Lower leg skin (tissue), 4 donors: ENCODE results near the gene GPC1. TPM values are rescaled to one million over a fixed set of nuclear protein-coding genes. Genes with fewer than 3 reads are reported as not detected.

Experiments
- DNase-seq, 2 donors: peaks; one replicate each; pipeline ENCODE4 v3.0.0-alpha.2; 2019; ENCODE audit warnings: low spot score in 2 of 2
- H3K4me3 ChIP-seq: fragments of 200-600 bp; sonication (generic); 2 replicates; pipeline ENCODE4 v1.5.1; 2017; ENCODE audit warnings: mild to moderate bottlenecking, low read depth; ENCODE audit not compliant: poor library complexity, severe bottlenecking
- POLR2A ChIP-seq, 2 donors: fragments of 450-650 bp; IDR thresholded peaks; one replicate each; pipeline ENCODE4 v1.6.1; 2016 to 2017; ENCODE audit warnings: antibody characterized with exemption in 2 of 2, mild to moderate bottlenecking in 1 of 2, moderate library complexity in 1 of 2
- WGBS, 2 donors: methylation state at CpG; one replicate each; pipeline ENCODE4 v1.1.5; 2018; 5-methylcytosine and 5-hydroxymethylcytosine counted together
- intact Hi-C: fragments of 100-400 bp; cut with DNase I; formaldehyde crosslinking; loops from one replicate; pipeline ENCODE4 v1.15.0; 2023; ENCODE audit warnings: low total_unique reads
- total RNA-seq, 4 donors: library from RNA; depleted of rRNA; stranded (reverse); fragments of >200 nt; gene quantifications; one replicate each; pipeline ENCODE4 v1.1.0, GENCODE V29; 2016
- TF ChIP-seq, protein P1 (sequence below), 3 donors: fragments of 450-650 bp; IDR thresholded peaks; one replicate each; pipeline ENCODE4 v1.5.1; 2016; ENCODE audit warnings: antibody characterized with exemption in 3 of 3, mild to moderate bottlenecking in 3 of 3, moderate library complexity in 2 of 3

The GPC1 gene
- total RNA-seq, 4 donors from 2014 or later: 87.6 to 145 (median 114) TPM

DNA sequence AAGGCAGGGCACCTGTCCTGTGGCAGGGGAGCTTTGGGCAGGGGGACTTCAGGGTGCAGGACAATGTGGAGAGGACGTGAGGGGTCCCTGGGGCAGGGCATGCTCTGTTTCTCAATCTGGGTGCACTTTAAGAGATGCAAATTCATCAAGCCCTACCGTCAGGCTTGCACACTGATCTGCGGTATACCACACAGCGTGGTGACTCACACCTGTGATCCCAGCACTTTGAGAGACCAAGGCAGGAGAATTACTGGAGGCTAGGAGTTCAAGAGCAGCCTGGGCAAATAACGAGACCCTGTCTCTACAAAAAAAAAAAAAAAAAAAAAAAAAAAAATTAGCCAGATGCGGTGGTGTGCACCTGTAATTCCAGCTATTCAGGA, 10.2 kb upstream of the GPC1 start:
- DNase-seq: no peak
- TF ChIP-seq POLR2A (IDR thresholded peaks at IDR 0.05): no peak
- TF ChIP-seq, protein P1, sequence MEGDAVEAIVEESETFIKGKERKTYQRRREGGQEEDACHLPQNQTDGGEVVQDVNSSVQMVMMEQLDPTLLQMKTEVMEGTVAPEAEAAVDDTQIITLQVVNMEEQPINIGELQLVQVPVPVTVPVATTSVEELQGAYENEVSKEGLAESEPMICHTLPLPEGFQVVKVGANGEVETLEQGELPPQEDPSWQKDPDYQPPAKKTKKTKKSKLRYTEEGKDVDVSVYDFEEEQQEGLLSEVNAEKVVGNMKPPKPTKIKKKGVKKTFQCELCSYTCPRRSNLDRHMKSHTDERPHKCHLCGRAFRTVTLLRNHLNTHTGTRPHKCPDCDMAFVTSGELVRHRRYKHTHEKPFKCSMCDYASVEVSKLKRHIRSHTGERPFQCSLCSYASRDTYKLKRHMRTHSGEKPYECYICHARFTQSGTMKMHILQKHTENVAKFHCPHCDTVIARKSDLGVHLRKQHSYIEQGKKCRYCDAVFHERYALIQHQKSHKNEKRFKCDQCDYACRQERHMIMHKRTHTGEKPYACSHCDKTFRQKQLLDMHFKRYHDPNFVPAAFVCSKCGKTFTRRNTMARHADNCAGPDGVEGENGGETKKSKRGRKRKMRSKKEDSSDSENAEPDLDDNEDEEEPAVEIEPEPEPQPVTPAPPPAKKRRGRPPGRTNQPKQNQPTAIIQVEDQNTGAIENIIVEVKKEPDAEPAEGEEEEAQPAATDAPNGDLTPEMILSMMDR (IDR thresholded peaks at IDR 0.05): no peak
- H3K4me3 ChIP-seq: no peak overlapping the region
- 86 to 93% methylated on average over 6 of the region's 6 CpGs for WGBS, 2 donors
- intact Hi-C loops: no loop called here

DNA sequence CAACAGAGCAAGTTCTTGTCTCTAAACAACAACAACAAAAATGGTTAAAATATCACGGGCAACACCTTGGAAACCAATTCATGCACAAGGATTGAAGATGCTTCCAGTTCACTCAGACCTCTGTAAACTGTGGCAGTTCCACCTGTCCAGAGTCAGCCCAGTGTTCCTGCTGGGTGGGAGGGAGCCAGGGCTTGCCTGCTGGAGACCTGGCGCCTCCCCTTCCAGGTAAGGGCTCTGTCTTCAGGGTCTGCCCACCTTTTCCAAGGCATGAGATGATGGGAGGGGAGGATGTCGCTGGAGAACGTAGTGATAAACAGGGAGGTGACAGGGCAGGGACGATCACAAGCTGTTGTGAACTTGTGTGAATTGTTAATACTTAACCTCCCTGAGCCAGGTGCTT, 9.8 kb upstream of the GPC1 start:
- intact Hi-C loops: no loop called here
- H3K4me3 ChIP-seq: no peak overlapping the region
- TF ChIP-seq, protein P1 (IDR thresholded peaks at IDR 0.05): no peak
- no peak for TF ChIP-seq POLR2A (IDR thresholded peaks at IDR 0.05)
- peak in 1 of 2 donors; percentile 25 for DNase-seq
- WGBS, 2 donors: 93% methylated on average over 5 of the region's 5 CpGs

DNA sequence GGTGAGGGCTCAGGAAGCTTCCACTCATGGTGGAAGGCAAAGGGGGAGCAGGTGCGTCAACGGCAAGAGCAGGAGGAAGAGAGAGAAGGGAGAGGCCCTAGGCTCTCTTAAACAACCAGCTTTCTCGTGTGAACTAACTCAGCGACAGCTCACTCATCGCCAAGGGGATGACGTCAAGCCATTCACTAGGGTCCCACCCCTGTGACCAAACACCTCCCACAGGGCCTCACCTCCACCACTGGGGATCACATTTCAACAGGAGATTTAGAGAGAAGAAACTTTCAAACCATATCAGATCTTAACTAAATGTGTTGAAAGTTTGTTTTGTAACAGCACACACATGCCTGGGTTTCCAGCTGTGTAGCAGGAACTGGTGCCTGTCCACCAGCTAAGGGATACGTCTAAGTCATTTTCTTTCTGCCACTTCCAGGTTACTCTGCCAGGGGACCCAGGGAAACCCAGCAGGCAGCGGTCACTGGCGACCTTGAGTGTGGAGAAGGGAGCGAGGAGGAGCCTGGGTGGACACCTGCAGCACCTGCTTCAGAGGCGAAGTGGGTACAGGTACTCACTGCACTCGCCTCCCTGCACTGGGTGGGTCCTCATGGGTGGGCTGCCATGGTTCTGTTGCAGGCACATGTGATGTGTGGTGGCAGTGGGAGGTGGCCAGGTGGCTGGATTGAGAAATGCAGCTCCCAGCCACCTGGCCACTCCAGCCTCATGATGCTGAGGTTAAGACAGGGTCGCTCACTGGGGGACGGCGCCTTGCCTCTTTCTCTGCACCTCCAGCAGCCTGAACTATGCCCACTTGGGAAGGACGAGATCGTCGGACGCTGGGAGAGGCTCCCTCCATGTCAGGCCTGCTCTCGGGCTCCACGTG, 8.4 kb upstream of the GPC1 start:
- H3K4me3 ChIP-seq: no peak overlapping the region
- intact Hi-C loops: no loop called here
- DNase-seq: peak in 1 of 2 donors; percentile 78
- WGBS, 2 donors: 55 to 70% methylated on average over 21 of the region's 21 CpGs
- TF ChIP-seq, protein P1 (IDR thresholded peaks at IDR 0.05): no peak
- TF ChIP-seq POLR2A (IDR thresholded peaks at IDR 0.05): no peak

DNA sequence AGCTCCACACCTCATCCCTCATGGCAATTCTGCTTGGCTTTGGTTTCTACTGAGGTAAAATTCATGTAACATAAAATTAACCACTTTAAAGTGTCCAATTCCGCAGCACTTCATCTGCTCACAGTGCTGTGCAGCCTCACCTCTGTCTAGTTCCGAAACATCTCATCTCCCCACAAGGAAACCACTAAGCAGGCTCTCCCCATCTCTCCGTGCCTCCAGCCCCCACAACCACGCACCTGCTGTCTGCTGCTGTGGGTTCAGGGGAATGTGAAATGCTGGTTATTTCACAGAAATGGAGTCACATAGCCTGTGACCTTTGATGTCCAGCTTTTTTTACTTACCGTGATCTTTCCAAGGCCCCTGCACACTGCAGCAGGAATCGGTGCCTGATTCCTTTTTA, 7.7 kb upstream of the GPC1 start:
- intact Hi-C loops: no loop called here
- peak in 1 of 2 donors; percentile 17 for DNase-seq
- TF ChIP-seq POLR2A (IDR thresholded peaks at IDR 0.05): no peak
- TF ChIP-seq, protein P1 (IDR thresholded peaks at IDR 0.05): no peak
- 66 to 84% methylated on average over 6 of the region's 6 CpGs for WGBS, 2 donors
- H3K4me3 ChIP-seq: no peak overlapping the region

DNA sequence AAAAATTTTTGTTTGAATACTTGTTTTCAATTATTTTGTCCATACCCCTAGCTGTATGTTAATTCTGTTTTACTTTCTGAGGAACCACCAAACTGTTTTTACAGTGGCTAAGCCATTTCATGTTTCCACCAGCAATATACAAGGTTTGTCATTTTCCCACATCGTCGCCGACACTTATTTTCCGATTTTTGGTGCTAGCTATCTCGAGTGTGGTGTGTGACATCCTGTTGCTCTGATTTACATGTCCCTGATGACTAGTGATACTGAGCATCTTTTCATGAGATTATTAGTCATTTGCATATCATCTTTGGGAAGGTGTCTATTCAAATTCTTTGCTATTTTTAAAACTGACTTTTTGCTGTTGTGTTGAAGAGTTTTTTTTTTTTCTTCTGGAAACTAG, 7.2 kb upstream of the GPC1 start:
- intact Hi-C loops: no loop called here
- 75 to 87% methylated on average over 5 of the region's 5 CpGs for WGBS, 2 donors
- TF ChIP-seq POLR2A (IDR thresholded peaks at IDR 0.05): no peak
- TF ChIP-seq, protein P1 (IDR thresholded peaks at IDR 0.05): no peak
- peak in 1 of 2 donors; percentile 46 for DNase-seq
- no peak overlapping the region for H3K4me3 ChIP-seq
